K562 (cell line): Measurements from ENCODE around the gene CCDC15. TPM values are rescaled to one million over a fixed set of nuclear protein-coding genes. Genes with fewer than 3 reads are reported as not detected.

ENCODE experiments used
- CBFB ChIP-seq: sonication (generic); formaldehyde crosslinking; IDR thresholded peaks from 2 replicates; pipeline ENCODE4 v1.4.0; 2020; ENCODE audit warnings: mild to moderate bottlenecking, missing genetic modification reagents
- GATA2 ChIP-seq: sonication (generic); formaldehyde crosslinking; IDR thresholded peaks from 2 replicates; pipeline ENCODE4 v1.4.0; 2020; ENCODE audit warnings: mild to moderate bottlenecking, missing genetic modification reagents
- HEY1 ChIP-seq: fragments of 250-450 bp; sonication (Bioruptor Pico); IDR thresholded peaks from 2 replicates; pipeline ENCODE4 v1.5.0; 2020; ENCODE audit warnings: mild to moderate bottlenecking, moderate library complexity, borderline replicate concordance
- HINFP ChIP-seq: fragments of 450-650 bp; conservative IDR thresholded peaks from 2 replicates; pipeline ENCODE4 v1.6.1; 2016; ENCODE audit warnings: missing genetic modification characterization, low read depth, mild to moderate bottlenecking, control low read depth, missing compliant biosample characterization
- POLR2AphosphoS5 ChIP-seq: IDR thresholded peaks from 2 replicates; pipeline ENCODE4 v1.6.1; 2011; ENCODE audit warnings: mild to moderate bottlenecking, low read depth, low read length, moderate library complexity; ENCODE audit not compliant: control insufficient read depth, insufficient read depth
- PPARD ChIP-seq: fragments of 250-450 bp; sonication (Bioruptor Pico); IDR thresholded peaks from 2 replicates; pipeline ENCODE4 v1.8.0; 2022; ENCODE audit warnings: inconsistent platforms, mild to moderate bottlenecking, moderate library complexity
- RBM14 ChIP-seq: fragments of 200-400 bp; formaldehyde crosslinking; IDR thresholded peaks from 2 replicates; pipeline ENCODE4 v1.6.1; 2018; ENCODE audit warnings: low read depth, mild to moderate bottlenecking, low read length, moderate library complexity, borderline replicate concordance; ENCODE audit not compliant: insufficient read depth
- SAFB ChIP-seq: fragments of 200-400 bp; formaldehyde crosslinking; IDR thresholded peaks from 2 replicates; pipeline ENCODE4 v1.6.1; 2017; ENCODE audit warnings: low read depth, low read length, borderline replicate concordance
- TEAD4 ChIP-seq, 2 experiments: sonication (generic) in 1 of 2; formaldehyde crosslinking in 1 of 2; IDR thresholded peaks; 2 replicates each; pipeline versions ENCODE4 v1.6.1 to v1.8.0; 2012 to 2022; ENCODE audit warnings: borderline replicate concordance in 1 of 2, inconsistent platforms in 1 of 2, low read length in 1 of 2, mild to moderate bottlenecking in 1 of 2, missing genetic modification reagents in 1 of 2
- UBTF ChIP-seq, 2 experiments: IDR thresholded peaks; 2 replicates each; pipeline ENCODE4 v1.6.1; 2012; ENCODE audit warnings: improper control_type of control experiment in 2 of 2, low read depth in 2 of 2, low read length in 2 of 2, borderline replicate concordance in 1 of 2
- ZBTB26 ChIP-seq: fragments of 450-650 bp; formaldehyde crosslinking; IDR thresholded peaks from 2 replicates; pipeline ENCODE4 v1.4.0; 2022; ENCODE audit warnings: missing genetic modification characterization
- ZNF384 ChIP-seq: IDR thresholded peaks from 2 replicates; pipeline ENCODE4 v1.6.1; 2012; ENCODE audit warnings: low read depth, low read length, improper control_type of control experiment
- ZNF398 ChIP-seq: fragments of 250-450 bp; sonication (Bioruptor Pico); IDR thresholded peaks from 2 replicates; pipeline ENCODE4 v1.8.0; 2021; ENCODE audit warnings: moderate library complexity, mild to moderate bottlenecking, inconsistent platforms
- ZNF512 ChIP-seq: IDR thresholded peaks from 2 replicates; pipeline ENCODE4 v1.6.1; 2016; ENCODE audit warnings: missing genetic modification characterization, missing compliant biosample characterization
- polyA plus RNA-seq, 8 experiments: library from polyadenylated mRNA; depleted of rRNA in 4 of 8; stranded (reverse) in 5 of 8; unstranded in 3 of 8; fragments of >200 nt; fragmentation: Nextera tagmentation in 2 of 8; fragmentation: Illumina TruSeq in 1 of 8; extraction: Ambion mirVana in 2 of 8; extraction: Trizol in 1 of 8; gene quantifications; 2 replicates each; pipeline versions ENCODE4 v1.2.1 to v1.2.3, GENCODE V29; 2011 to 2014; ENCODE audit warnings: inconsistent platforms in 1 of 8, missing spikeins in 1 of 8
- total RNA-seq, 7 experiments: library from RNA; depleted of rRNA in 6 of 7; stranded (reverse); fragments of >200 nt in 6 of 7; fragmentation: Illumina TruSeq in 2 of 7; extraction: Trizol in 2 of 7; gene quantifications; 2 replicates each; pipeline versions ENCODE4 v1.2.1 to v1.2.3, GENCODE V29; 2011 to 2021; ENCODE audit warnings: low replicate concordance in 1 of 7
- TF ChIP-seq, protein P1 (sequence below): fragments of 250-450 bp; sonication (Bioruptor Pico); IDR thresholded peaks from 2 replicates; pipeline ENCODE4 v1.8.0; 2022; ENCODE audit warnings: inconsistent platforms, mild to moderate bottlenecking, moderate library complexity, borderline replicate concordance

The CCDC15 gene
- total and polyA plus RNA-seq, 9 of the 15 experiments (the other 6 are each of a cell fraction or from before 2014, with no cell fraction given), result 1.9 to 9.2 (median 3.9) TPM

DNA sequence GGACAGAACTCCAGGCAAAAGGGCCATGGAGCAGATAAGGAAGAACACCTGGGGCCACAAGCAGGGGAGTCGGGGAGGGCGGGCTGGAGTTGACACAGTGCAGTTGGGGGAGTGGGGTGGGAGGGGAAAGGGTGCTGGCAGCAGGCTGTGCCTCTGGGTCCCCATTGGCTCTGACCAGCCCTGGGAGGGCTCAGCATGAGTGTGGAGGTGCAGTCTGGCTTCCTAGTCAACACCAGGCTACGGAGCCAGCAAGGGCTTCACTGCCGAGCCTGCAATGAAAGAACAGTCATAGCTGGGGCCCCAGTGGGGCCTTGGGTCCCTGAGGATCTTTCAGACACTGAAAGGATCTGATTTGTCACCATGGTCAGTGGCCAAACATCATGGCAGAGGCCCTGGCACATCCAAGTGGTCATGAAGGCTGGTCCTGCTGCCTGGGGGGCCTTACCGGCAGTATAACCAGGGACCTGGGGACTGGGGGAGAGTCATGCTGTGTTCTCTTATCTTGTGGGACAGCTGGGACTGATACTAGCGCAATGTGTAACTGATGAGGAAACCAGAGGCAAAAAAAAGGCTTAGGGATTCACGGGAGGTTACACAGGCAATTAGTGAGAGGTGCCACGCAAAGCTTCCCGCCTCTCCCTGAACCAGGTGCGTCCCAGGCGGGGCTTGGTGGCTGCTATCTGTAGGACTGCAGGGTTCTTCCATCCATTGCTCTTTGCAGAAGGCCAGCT lies 120.7 kb downstream of the CCDC15 start (continued):
- TF ChIP-seq TEAD4 (IDR thresholded peaks at IDR 0.05; ENCODE audit: low read length) (peak; percentile 86), TEAD4 (CRISPR knock-in tag; IDR thresholded peaks at IDR 0.05; ENCODE audit: borderline replicate concordance) (no peak), PPARD (CRISPR knock-in tag) (no peak), ZNF512 (no peak), HEY1 (CRISPR knock-in tag) (no peak), ZNF398 (CRISPR knock-in tag) (no peak), UBTF (IDR thresholded peaks at IDR 0.05; ENCODE audit: borderline replicate concordance in 1 of 2, low read depth in 2 of 2, low read length in 2 of 2) (no peak), CBFB (CRISPR knock-in tag) (no peak), GATA2 (CRISPR knock-in tag) (peak; percentile 77), HINFP (tag) (no peak), ZBTB26 (CRISPR knock-in tag) (no peak), SAFB (no peak), POLR2AphosphoS5 (peak; percentile 72; the same call in 1 of the 2 replicates), ZNF384 (peak; percentile 85), RBM14 (no peak)
- TF ChIP-seq, protein P1, sequence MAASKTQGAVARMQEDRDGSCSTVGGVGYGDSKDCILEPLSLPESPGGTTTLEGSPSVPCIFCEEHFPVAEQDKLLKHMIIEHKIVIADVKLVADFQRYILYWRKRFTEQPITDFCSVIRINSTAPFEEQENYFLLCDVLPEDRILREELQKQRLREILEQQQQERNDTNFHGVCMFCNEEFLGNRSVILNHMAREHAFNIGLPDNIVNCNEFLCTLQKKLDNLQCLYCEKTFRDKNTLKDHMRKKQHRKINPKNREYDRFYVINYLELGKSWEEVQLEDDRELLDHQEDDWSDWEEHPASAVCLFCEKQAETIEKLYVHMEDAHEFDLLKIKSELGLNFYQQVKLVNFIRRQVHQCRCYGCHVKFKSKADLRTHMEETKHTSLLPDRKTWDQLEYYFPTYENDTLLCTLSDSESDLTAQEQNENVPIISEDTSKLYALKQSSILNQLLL, result no peak
